Measurements from ENCODE around the gene C16orf54. TPM values are rescaled to one million over a fixed set of nuclear protein-coding genes. Genes with fewer than 3 reads are reported as not detected.
A peak's percentile ranks its signal among the peaks of the same experiment; 100 is the strongest.
"Not testable (repeated sequence)": the region's sequence is repeated elsewhere in the genome, so short reads cannot be mapped to it uniquely, and the experiment has no call there.

The C16orf54 gene
- total RNA-seq, 2 experiments from 2014 or later, result 64.3 to 68.0 TPM

GRCh38 chr16:29720703-29721102 is 25.1 kb downstream of the C16orf54 start:
- CTCF ChIA-PET, result interaction anchor here (0.9 to 5.4 kb wide), 5 partner anchors 20 to 311 kb away, joined by 3 to 35 read pairs (median 3); no protein-coding TSS in a partner anchor
- H3K27ac Mint-ChIP-seq, result no peak overlapping the region
- H3K36me3 Mint-ChIP-seq (ENCODE audit: low read depth), result no peaks in the 10 kb centered on the region
- H3K4me1 Mint-ChIP-seq (ENCODE audit: low read depth), result peaks cover 7% of the 10 kb centered on the region
- H3K27me3 Mint-ChIP-seq (ENCODE audit: low read depth), result peaks cover 2% of the 10 kb centered on the region
- POLR2A ChIA-PET, result no interaction called here
- H3K9me3 Mint-ChIP-seq (ENCODE audit: insufficient read depth), result no peaks in the 10 kb centered on the region
- DNase-seq (no peak), ATAC-seq (no peak)
- H3K4me3 Mint-ChIP-seq, result no peak overlapping the region

GRCh38 chr16:29719063-29719462 is 26.7 kb downstream of the C16orf54 start:
- H3K27ac Mint-ChIP-seq, result no peak overlapping the region
- H3K27me3 Mint-ChIP-seq (ENCODE audit: low read depth), result peaks cover 7% of the 10 kb centered on the region
- ATAC-seq (no peak), DNase-seq (no peak)
- POLR2A ChIA-PET, result no interaction called here
- CTCF ChIA-PET, result interaction anchor here (0.7 to 5.4 kb wide), 2 partner anchors 18 to 26 kb away, joined by 3 to 35 read pairs; no protein-coding TSS in a partner anchor
- peaks cover 7% of the 10 kb centered on the region for H3K4me1 Mint-ChIP-seq (ENCODE audit: low read depth)
- no peak overlapping the region for H3K4me3 Mint-ChIP-seq
- H3K36me3 Mint-ChIP-seq (ENCODE audit: low read depth), result no peaks in the 10 kb centered on the region
- H3K9me3 Mint-ChIP-seq (ENCODE audit: insufficient read depth), result no peaks in the 10 kb centered on the region

- Mint-ChIP-seq H3K9me3 (ENCODE audit: insufficient read depth) (no peaks in the 10 kb centered on the region), H3K36me3 (ENCODE audit: low read depth) (no peaks in the 10 kb centered on the region), H3K4me3 (no peak overlapping the region), H3K27ac (no peak overlapping the region), H3K4me1 (ENCODE audit: low read depth) (peaks cover 7% of the 10 kb centered on the region), H3K27me3 (ENCODE audit: low read depth) (peaks cover 7% of the 10 kb centered on the region)
- no peak for ATAC-seq
- ChIA-PET POLR2A (no interaction called here), CTCF (interaction anchor here (1.3 to 5.4 kb wide), 4 partner anchors 16 to 131 kb away, joined by 3 to 35 read pairs (median 5); partner anchors contain the start of gene PAGR1)
- no peak for DNase-seq
Observed at GRCh38 chr16:29717113-29717512, 28.7 kb downstream of the C16orf54 start.

- DNase-seq, result no peak
- Mint-ChIP-seq H3K9me3 (ENCODE audit: insufficient read depth) (no peaks in the 10 kb centered on the region), H3K4me3 (no peak overlapping the region), H3K27me3 (ENCODE audit: low read depth) (peaks cover 7% of the 10 kb centered on the region), H3K4me1 (ENCODE audit: low read depth) (peaks cover 12% of the 10 kb centered on the region), H3K27ac (no peak overlapping the region), H3K36me3 (ENCODE audit: low read depth) (no peaks in the 10 kb centered on the region)
- POLR2A ChIA-PET, result interaction anchor here (1.1 kb wide), 1 partner anchor 81 kb away, joined by 4 read pairs; no protein-coding TSS in a partner anchor
- no peak for ATAC-seq
- CTCF ChIA-PET, result interaction anchor here (0.6 to 2.7 kb wide), 8 partner anchors 10 to 70 kb away, joined by 4 to 14 read pairs (median 5); no protein-coding TSS in a partner anchor
Observed at GRCh38 chr16:29714972-29715371, 30.8 kb downstream of the C16orf54 start.

- ATAC-seq (no peak), DNase-seq (no peak)
- Mint-ChIP-seq H3K4me1 (ENCODE audit: low read depth) (peaks cover 16% of the 10 kb centered on the region), H3K36me3 (ENCODE audit: low read depth) (no peaks in the 10 kb centered on the region), H3K9me3 (ENCODE audit: insufficient read depth) (no peaks in the 10 kb centered on the region), H3K27ac (no peak overlapping the region), H3K4me3 (no peak overlapping the region), H3K27me3 (ENCODE audit: low read depth) (peaks cover 10% of the 10 kb centered on the region)
- CTCF ChIA-PET, result interaction anchor here (0.9 to 2.7 kb wide), 8 partner anchors 10 to 73 kb away, joined by 3 to 14 read pairs (median 5); no protein-coding TSS in a partner anchor
- POLR2A ChIA-PET, result no interaction called here
Observed at GRCh38 chr16:29714396-29714795, 31.4 kb downstream of the C16orf54 start.

GRCh38 chr16:29712809-29713208 is 33.0 kb downstream of the C16orf54 start:
- Mint-ChIP-seq H3K27me3 (ENCODE audit: low read depth) (peaks cover 10% of the 10 kb centered on the region), H3K27ac (no peak overlapping the region), H3K4me1 (ENCODE audit: low read depth) (peaks cover 12% of the 10 kb centered on the region), H3K9me3 (ENCODE audit: insufficient read depth) (no peaks in the 10 kb centered on the region), H3K36me3 (ENCODE audit: low read depth) (no peaks in the 10 kb centered on the region), H3K4me3 (no peak overlapping the region)
- ChIA-PET CTCF (interaction anchor here (1.4 to 2.1 kb wide), 4 partner anchors 10 to 135 kb away, joined by 4 to 13 read pairs (median 8); no protein-coding TSS in a partner anchor), POLR2A (interaction anchor here (0.9 kb wide), 1 partner anchor 77 kb away, joined by 3 read pairs; no protein-coding TSS in a partner anchor)
- DNase-seq, result no peak
- ATAC-seq, result no peak

GRCh38 chr16:29710227-29711219 is 35.3 kb downstream of the C16orf54 start:
- peaks cover 12% of the 10 kb centered on the region for H3K4me1 Mint-ChIP-seq (ENCODE audit: low read depth)
- ChIA-PET POLR2A (no interaction called here), CTCF (interaction anchor here (0.9 to 2.0 kb wide), 13 partner anchors 8 to 138 kb away, joined by 3 to 12 read pairs (median 4); partner anchors contain the start of gene PAGR1)
- no peaks in the 10 kb centered on the region for H3K36me3 Mint-ChIP-seq (ENCODE audit: low read depth)
- H3K27me3 Mint-ChIP-seq (ENCODE audit: low read depth), result peaks cover 8% of the 10 kb centered on the region
- H3K9me3 Mint-ChIP-seq (ENCODE audit: insufficient read depth), result no peaks in the 10 kb centered on the region
- ATAC-seq (peak; percentile 97), DNase-seq (peak; percentile 64)
- no peak overlapping the region for H3K27ac Mint-ChIP-seq
- H3K4me3 Mint-ChIP-seq, result no peak overlapping the region

GRCh38 chr16:29709657-29710056 is 36.1 kb downstream of the C16orf54 start:
- H3K36me3 Mint-ChIP-seq (ENCODE audit: low read depth); DNase-seq; POLR2A ChIA-PET; H3K27me3 Mint-ChIP-seq (ENCODE audit: low read depth); H3K4me3 Mint-ChIP-seq; ATAC-seq; H3K9me3 Mint-ChIP-seq (ENCODE audit: insufficient read depth); H3K27ac Mint-ChIP-seq: not testable (repeated sequence)
- CTCF ChIA-PET, result interaction anchor here (0.9 to 1.9 kb wide), 10 partner anchors 8 to 110 kb away, joined by 3 to 12 read pairs (median 4); partner anchors contain the start of gene PAGR1
- H3K4me1 Mint-ChIP-seq (ENCODE audit: low read depth), result peaks cover 12% of the 10 kb centered on the region

- no peak overlapping the region for H3K27ac Mint-ChIP-seq
- H3K4me1 Mint-ChIP-seq (ENCODE audit: low read depth), result peaks cover 12% of the 10 kb centered on the region
- H3K36me3 Mint-ChIP-seq (ENCODE audit: low read depth), result no peaks in the 10 kb centered on the region
- no peaks in the 10 kb centered on the region for H3K9me3 Mint-ChIP-seq (ENCODE audit: insufficient read depth)
- H3K4me3 Mint-ChIP-seq, result no peak overlapping the region
- POLR2A ChIA-PET, result no interaction called here
- CTCF ChIA-PET, result interaction anchor here (1.0 to 1.9 kb wide), 6 partner anchors 8 to 111 kb away, joined by 4 to 12 read pairs (median 6); no protein-coding TSS in a partner anchor
- peaks cover 3% of the 10 kb centered on the region for H3K27me3 Mint-ChIP-seq (ENCODE audit: low read depth)
- ATAC-seq (no peak), DNase-seq (no peak)
Observed at GRCh38 chr16:29708917-29709600, 36.7 kb downstream of the C16orf54 start.

GRCh38 chr16:29707160-29707559 is 38.6 kb downstream of the C16orf54 start:
- CTCF ChIA-PET; DNase-seq; H3K27me3 Mint-ChIP-seq (ENCODE audit: low read depth); H3K27ac Mint-ChIP-seq; H3K9me3 Mint-ChIP-seq (ENCODE audit: insufficient read depth); H3K4me3 Mint-ChIP-seq; H3K36me3 Mint-ChIP-seq (ENCODE audit: low read depth); POLR2A ChIA-PET; ATAC-seq: not testable (repeated sequence)
- peaks cover 26% of the 10 kb centered on the region for H3K4me1 Mint-ChIP-seq (ENCODE audit: low read depth)

GRCh38 chr16:29705030-29705429 is 40.8 kb downstream of the C16orf54 start:
- peaks cover 37% of the 10 kb centered on the region for H3K4me1 Mint-ChIP-seq (ENCODE audit: low read depth)
- H3K9me3 Mint-ChIP-seq (ENCODE audit: insufficient read depth), result no peaks in the 10 kb centered on the region
- no peak for ATAC-seq
- no peaks in the 10 kb centered on the region for H3K36me3 Mint-ChIP-seq (ENCODE audit: low read depth)
- DNase-seq, result no peak
- no peak overlapping the region for H3K4me3 Mint-ChIP-seq
- H3K27me3 Mint-ChIP-seq (ENCODE audit: low read depth), result peaks cover 3% of the 10 kb centered on the region
- H3K27ac Mint-ChIP-seq, result no peak overlapping the region
- ChIA-PET CTCF (interaction anchor here (0.9 to 1.9 kb wide), 3 partner anchors 18 to 111 kb away, joined by 3 to 6 read pairs (median 3); partner anchors contain the start of gene PAGR1), POLR2A (no interaction called here)
